ENCODE measurements around the gene ANAPC5. TPM values are rescaled to one million over a fixed set of nuclear protein-coding genes. Genes with fewer than 3 reads are reported as not detected.

The ANAPC5 gene
- total RNA-seq, 1 experiment from 2014 or later, result 101 TPM

- no peak overlapping the region for H4K8ac ChIP-seq (replicated peaks; ENCODE audit: insufficient read length, low read depth, low read length)
- no peak overlapping the region for H4K91ac ChIP-seq (ENCODE audit: insufficient read length, low read depth, low read length)
- no peak overlapping the region for H3K23ac ChIP-seq (ENCODE audit: insufficient read length, low read depth, low read length)
- TF ChIP-seq CTCF (conservative IDR thresholded peaks at IDR 0.05), result no peak
- no peak overlapping the region for H2AK5ac ChIP-seq (ENCODE audit: insufficient read length, low read length)
- no peaks in the 10 kb centered on the region for H3K27me3 ChIP-seq (ENCODE audit: insufficient read depth, low read length)
- no peak overlapping the region for H3K18ac ChIP-seq (ENCODE audit: insufficient read length, low read depth, low read length)
- H3K4ac ChIP-seq (ENCODE audit: low read depth, low read length), result no peak overlapping the region
- no peak overlapping the region for H3K14ac ChIP-seq (ENCODE audit: insufficient read depth, low read length)
- no peak for DNase-seq
- H2AFZ ChIP-seq (ENCODE audit: low read length), result no peak overlapping the region
- Mint-ChIP-seq H3K36me3 (ENCODE audit: insufficient read depth in 1 of 3, low read depth in 3 of 3) (peaks cover 27 to 79% (median 66%) of the 10 kb centered on the region in 3 experiments; a peak in 6 of 7 replicates), H3K4me1 (no peaks in the 10 kb centered on the region), H3K27me3 (ENCODE audit: low read depth) (no peaks in the 10 kb centered on the region), H3K9me3 (no peaks in the 10 kb centered on the region), H3K4me3 (no peak overlapping the region), H3K27ac (no peak overlapping the region)
- no peak overlapping the region for H2BK15ac ChIP-seq (ENCODE audit: low read depth, low read length)
- H3K23me2 ChIP-seq (ENCODE audit: insufficient read length, low read depth, low read length, poor library complexity, severe bottlenecking), result no peaks in the 10 kb centered on the region
- no peak overlapping the region for H3K56ac ChIP-seq (ENCODE audit: insufficient read length, low read depth, low read length)
- no peak overlapping the region for H4K5ac ChIP-seq (ENCODE audit: insufficient read length, low read depth, low read length)
- no peaks in the 10 kb centered on the region for H3K79me2 ChIP-seq (ENCODE audit: insufficient read depth, low read length)
- no peak overlapping the region for H3K27ac ChIP-seq (ENCODE audit: insufficient read length, low read depth, low read length)
- H3K9ac ChIP-seq (ENCODE audit: extremely low read depth, insufficient read length, low read length), result no peak overlapping the region
- no peak overlapping the region for H3T11ph ChIP-seq (ENCODE audit: low read length)
- H2BK12ac ChIP-seq (ENCODE audit: insufficient read length, low read depth, low read length), result no peak overlapping the region
- no peak overlapping the region for H3K4me2 ChIP-seq (ENCODE audit: insufficient read depth, insufficient read length, low read length)
- no peaks in the 10 kb centered on the region for H4K20me1 ChIP-seq (ENCODE audit: control insufficient read depth, insufficient read depth, insufficient read length)
- no CpG with 5 or more reads among the region's 5 CpGs for WGBS (ENCODE audit: extremely low coverage, insufficient read length, low lambda C conversion rate)
- H2BK120ac ChIP-seq (ENCODE audit: low read depth, low read length, poor library complexity, severe bottlenecking), result no peak overlapping the region
- H2BK20ac ChIP-seq (ENCODE audit: low read depth, low read length, poor library complexity, severe bottlenecking), result no peak overlapping the region
- no peaks in the 10 kb centered on the region for H3K4me1 ChIP-seq (ENCODE audit: insufficient read depth, low read length)
- no peaks in the 10 kb centered on the region for H3K79me1 ChIP-seq (ENCODE audit: insufficient read depth, low read depth, low read length, poor library complexity, severe bottlenecking)
- H3K9me3 ChIP-seq (ENCODE audit: control insufficient read depth, low read depth, low read length), result no peaks in the 10 kb centered on the region
- no peak overlapping the region for H2BK5ac ChIP-seq (ENCODE audit: insufficient read length, low read length)
These were observed 26.3 kb downstream of the ANAPC5 start for GRCh38 chr12:121325922-121326396.
